22Rv1 (cell line): ENCODE measurements around the gene UCK2.

Experiments used
- H3K27ac ChIP-seq: fragments of 450-650 bp; 2 replicates; pipeline ENCODE4 v1.5.1; 2017
- ZFX ChIP-seq: fragments of 450-650 bp; IDR thresholded peaks from 2 replicates; pipeline ENCODE4 v1.6.1; 2017; ENCODE audit warnings: antibody characterized with exemption, borderline replicate concordance
- TF ChIP-seq, protein P1 (sequence below): fragments of 450-650 bp; IDR thresholded peaks from 2 replicates; pipeline ENCODE4 v1.5.1; 2017; ENCODE audit warnings: mild to moderate bottlenecking

UCK2 gene

DNA sequence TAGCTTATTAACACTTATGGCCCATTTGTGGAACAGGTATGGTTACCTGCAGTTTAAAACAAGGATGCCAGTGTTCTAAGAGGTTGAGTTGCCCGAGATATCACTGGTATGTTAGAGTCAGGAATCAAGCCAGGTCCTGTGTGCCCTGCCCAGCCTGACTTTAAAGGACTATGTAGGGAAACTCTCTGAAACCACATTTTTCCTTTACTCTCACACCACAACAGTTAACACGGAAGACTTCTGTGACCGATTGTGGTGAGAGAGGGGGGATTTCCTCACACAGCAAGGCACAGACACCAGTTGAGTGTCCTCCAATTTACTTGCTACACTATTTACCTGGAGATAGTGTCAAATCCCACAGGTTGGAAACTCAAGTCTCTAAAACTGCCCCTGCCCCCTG lies 47.8 kb downstream of the UCK2 start:
- TF ChIP-seq, protein P1, sequence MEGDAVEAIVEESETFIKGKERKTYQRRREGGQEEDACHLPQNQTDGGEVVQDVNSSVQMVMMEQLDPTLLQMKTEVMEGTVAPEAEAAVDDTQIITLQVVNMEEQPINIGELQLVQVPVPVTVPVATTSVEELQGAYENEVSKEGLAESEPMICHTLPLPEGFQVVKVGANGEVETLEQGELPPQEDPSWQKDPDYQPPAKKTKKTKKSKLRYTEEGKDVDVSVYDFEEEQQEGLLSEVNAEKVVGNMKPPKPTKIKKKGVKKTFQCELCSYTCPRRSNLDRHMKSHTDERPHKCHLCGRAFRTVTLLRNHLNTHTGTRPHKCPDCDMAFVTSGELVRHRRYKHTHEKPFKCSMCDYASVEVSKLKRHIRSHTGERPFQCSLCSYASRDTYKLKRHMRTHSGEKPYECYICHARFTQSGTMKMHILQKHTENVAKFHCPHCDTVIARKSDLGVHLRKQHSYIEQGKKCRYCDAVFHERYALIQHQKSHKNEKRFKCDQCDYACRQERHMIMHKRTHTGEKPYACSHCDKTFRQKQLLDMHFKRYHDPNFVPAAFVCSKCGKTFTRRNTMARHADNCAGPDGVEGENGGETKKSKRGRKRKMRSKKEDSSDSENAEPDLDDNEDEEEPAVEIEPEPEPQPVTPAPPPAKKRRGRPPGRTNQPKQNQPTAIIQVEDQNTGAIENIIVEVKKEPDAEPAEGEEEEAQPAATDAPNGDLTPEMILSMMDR: no peak
- TF ChIP-seq ZFX: no peak
- peak overlapping the region; percentile 87 for H3K27ac ChIP-seq

- no peak for TF ChIP-seq ZFX
- TF ChIP-seq, protein P1: no peak
- peak overlapping the region; percentile 87 for H3K27ac ChIP-seq
Measured at GRCh38 chr1:165875604-165876003, 48.2 kb downstream of the UCK2 start.

- TF ChIP-seq, protein P1: no peak
- TF ChIP-seq ZFX: no peak
- peak overlapping the region; percentile 87 for H3K27ac ChIP-seq
Measured at GRCh38 chr1:165876121-165876520, 48.7 kb downstream of the UCK2 start.

DNA sequence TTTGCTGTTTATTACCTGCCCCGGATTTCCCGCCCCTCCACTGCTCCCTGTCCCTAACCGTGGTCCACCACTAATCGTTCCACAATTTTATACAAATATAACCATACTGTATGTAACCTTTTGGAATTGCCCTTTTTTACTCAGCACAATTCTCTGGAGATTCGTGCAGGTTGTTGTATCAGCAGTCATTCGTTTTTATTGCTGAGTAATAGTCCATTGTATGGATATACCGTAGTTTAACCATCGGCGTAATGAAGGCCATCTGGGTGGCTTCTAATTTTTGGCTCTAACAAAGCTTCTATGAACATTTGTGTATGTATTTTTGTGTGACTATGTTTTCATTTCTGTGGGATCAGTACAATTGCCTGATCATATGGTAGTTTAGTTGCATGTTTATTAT lies 50.0 kb downstream of the UCK2 start:
- H3K27ac ChIP-seq: peak overlapping the region; percentile 87
- TF ChIP-seq, protein P1: no peak
- TF ChIP-seq ZFX: no peak

GRCh38 chr1:165877940-165878556 lies 50.6 kb downstream of the UCK2 start:
- no peak overlapping the region for H3K27ac ChIP-seq

GRCh38 chr1:165879946-165880345 lies 52.5 kb downstream of the UCK2 start:
- TF ChIP-seq, protein P1: no peak
- TF ChIP-seq ZFX: no peak
- H3K27ac ChIP-seq: peak overlapping the region; percentile 17; the same call in 1 of the 2 replicates

More at GRCh38 chr1:165877940-165878556, 50.6 kb downstream of the UCK2 start:
- TF ChIP-seq ZFX: no peak
- TF ChIP-seq, protein P1: no peak

DNA sequence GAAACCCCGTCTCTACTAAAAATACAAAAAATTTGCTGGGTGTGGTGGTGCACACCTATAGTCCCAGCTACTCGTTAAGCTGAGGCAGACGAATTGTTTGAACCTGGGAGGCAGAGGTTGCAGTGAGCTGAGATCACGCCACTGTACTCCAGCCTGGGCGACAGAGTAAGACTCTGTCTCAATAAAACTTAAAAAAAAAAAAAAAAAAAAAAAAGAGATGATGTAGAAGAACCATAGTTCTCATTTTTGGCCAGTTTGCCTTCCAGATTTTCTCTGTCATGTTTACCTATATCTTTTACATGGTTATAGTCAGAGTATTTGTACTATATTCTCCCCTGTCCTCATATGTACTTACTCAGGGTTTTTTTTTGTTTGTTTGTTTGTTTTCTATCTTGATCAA lies 53.6 kb downstream of the UCK2 start:
- no peak overlapping the region for H3K27ac ChIP-seq
- TF ChIP-seq, protein P1: no peak
- no peak for TF ChIP-seq ZFX
